ENCODE measurements around the gene KRT39.
"Not testable (repeated sequence)": the region's sequence is repeated elsewhere in the genome, so short reads cannot be mapped to it uniquely, and the experiment has no call there.

The KRT39 gene

GRCh38 chr17:40966848-40967247, at the start of gene KRT39:
Gene KRT39 (minus strand): TSS chr17:40966948. CDS start chr17:40966856, 92 bp downstream.
- no peak for DNase-seq

- no peak for DNase-seq
These were observed 48.7 kb upstream of the KRT39 start for GRCh38 chr17:41015454-41015853.

- DNase-seq, result no peak
These were observed 46.9 kb upstream of the KRT39 start for GRCh38 chr17:41013606-41014005.

- no peak for DNase-seq
These were observed 46.4 kb upstream of the KRT39 start for GRCh38 chr17:41013181-41013580.

GRCh38 chr17:41012326-41013120, 45.8 kb upstream of the KRT39 start:
- no peak for DNase-seq

- DNase-seq, result no peak
These were observed 43.7 kb upstream of the KRT39 start for GRCh38 chr17:41010441-41010840.

GRCh38 chr17:41009936-41010335, 43.2 kb upstream of the KRT39 start:
- no peak for DNase-seq

- no peak for DNase-seq
These were observed 42.6 kb upstream of the KRT39 start for GRCh38 chr17:41009301-41009760.

GRCh38 chr17:41008811-41009210, 42.1 kb upstream of the KRT39 start, which contains the start of gene KRTAP3-1:
Gene KRTAP3-1 (minus strand): TSS chr17:41009128. CDS start chr17:41009074, 54 bp downstream.
- no peak for DNase-seq

GRCh38 chr17:41004397-41004796, 37.6 kb upstream of the KRT39 start:
- DNase-seq, result no peak

GRCh38 chr17:41003926-41004325, 37.2 kb upstream of the KRT39 start:
- DNase-seq, result no peak

GRCh38 chr17:41002814-41003213, 36.1 kb upstream of the KRT39 start:
- no peak for DNase-seq

- DNase-seq, result no peak
These were observed 35.0 kb upstream of the KRT39 start for GRCh38 chr17:41001795-41002194.

- DNase-seq, result not testable (repeated sequence)
These were observed 32.8 kb upstream of the KRT39 start, which contains the start of gene KRTAP3-2 for GRCh38 chr17:40999563-40999962. Gene KRTAP3-2 (minus strand): TSS chr17:40999906. CDS start chr17:40999853, 53 bp downstream.

- DNase-seq, result no peak
These were observed 30.6 kb upstream of the KRT39 start for GRCh38 chr17:40997361-40997760.

- no peak for DNase-seq
These were observed 30.1 kb upstream of the KRT39 start for GRCh38 chr17:40996829-40997228.

- DNase-seq, result no peak
These were observed 28.4 kb upstream of the KRT39 start for GRCh38 chr17:40995116-40995515.

GRCh38 chr17:40993839-40994238, 27.1 kb upstream of the KRT39 start, which contains the start of gene KRTAP3-3:
Gene KRTAP3-3 (minus strand): TSS chr17:40994164. CDS start chr17:40994097, 67 bp downstream.
- no peak for DNase-seq

- DNase-seq, result no peak
These were observed 26.3 kb upstream of the KRT39 start for GRCh38 chr17:40993084-40993483.

GRCh38 chr17:40992666-40993065, 25.9 kb upstream of the KRT39 start:
- DNase-seq, result no peak

GRCh38 chr17:40986920-40987319, 20.2 kb upstream of the KRT39 start:
- DNase-seq, result no peak

- no peak for DNase-seq
These were observed 17.5 kb upstream of the KRT39 start, which contains the start of gene KRT40 for GRCh38 chr17:40984226-40984625. Gene KRT40 (minus strand): TSS chr17:40984326. CDS start chr17:40984273, 53 bp downstream.

GRCh38 chr17:40981115-40981514, 14.4 kb upstream of the KRT39 start:
- no peak for DNase-seq

- no peak for DNase-seq
These were observed 13.8 kb upstream of the KRT39 start for GRCh38 chr17:40980596-40980995.
